Psoas muscle (tissue), 8 donors: Measurements from ENCODE around the gene CRYGB. TPM values are rescaled to one million over a fixed set of nuclear protein-coding genes. Genes with fewer than 3 reads are reported as not detected.

Experiments
- ATAC-seq, 4 donors: fragments of 200-7000 bp; cut with Tn5 transposase; one replicate each; pipeline ENCODE4 v1.9.1; 2020; ENCODE audit warnings: moderate library complexity in 3 of 4, mild to moderate bottlenecking in 2 of 4
- DNase-seq, 2 donors: peaks; one replicate each; pipeline ENCODE4 v3.0.0-alpha.2; 2020
- H3K27ac ChIP-seq: fragments of 200-600 bp; one replicate; pipeline ENCODE4 v1.8.0; 2022
- H3K27me3 ChIP-seq, 3 donors: fragments of 200-600 bp in 1 of 3; one replicate each; pipeline versions ENCODE4 v1.6.1 to v1.8.0; 2013 to 2022; ENCODE audit warnings: low read length in 2 of 3, mild to moderate bottlenecking in 2 of 3, moderate library complexity in 1 of 3; ENCODE audit not compliant: insufficient read depth in 3 of 3
- H3K36me3 ChIP-seq, 2 donors: fragments of 200-600 bp in 1 of 2; one replicate each; pipeline versions ENCODE4 v1.6.1 to v1.8.0; 2013 to 2022; ENCODE audit warnings: low read depth in 1 of 2, mild to moderate bottlenecking in 1 of 2, moderate library complexity in 1 of 2; ENCODE audit not compliant: insufficient read depth in 1 of 2
- H3K4me1 ChIP-seq: fragments of 200-600 bp; one replicate; pipeline ENCODE4 v1.8.0; 2022
- H3K4me3 ChIP-seq: fragments of 200-600 bp; one replicate; pipeline ENCODE4 v1.8.0; 2022; ENCODE audit warnings: mild to moderate bottlenecking
- H3K9me3 ChIP-seq: fragments of 200-600 bp; one replicate; pipeline ENCODE4 v1.8.0; 2022
- CTCF ChIP-seq: fragments of 200-600 bp; IDR thresholded peaks from one replicate; pipeline ENCODE4 v1.8.0; 2022; ENCODE audit warnings: antibody characterized with exemption
- WGBS, 3 donors: extraction: QIAGEN DNeasy Blood & Tissue Kit; methylation state at CpG; one replicate each; pipeline versions ENCODE4 v1.1.6 to v1.1.7; 2013; 5-methylcytosine and 5-hydroxymethylcytosine counted together
- intact Hi-C, 2 donors: fragments of 100-400 bp; cut with DNase I; formaldehyde crosslinking; loops; one replicate each; pipeline versions ENCODE4 v1.11.0 to v1.14.2; 2022
- polyA plus RNA-seq, 3 donors: library from polyadenylated mRNA; stranded (reverse); fragments of 200-250 nt; gene quantifications; one replicate each; pipeline ENCODE4 v1.2.3, GENCODE V29; 2013
- total RNA-seq, 4 donors: library from RNA; stranded (reverse); fragmentation: NEBNext Ultra II Directional in 2 of 4; extraction: Animal tissue kit (Norgen Biotek cat#: 25700) in 2 of 4; gene quantifications; one replicate each; pipeline versions ENCODE4 v1.2.1 to v1.2.4, GENCODE V29; 2021 to 2023
- donor health status: healthy with polysubstance abuse.
- donor health status: DM: no; HTN: no; CAD: no; lungs with moderate emphysema.
- donor health status: Bipolar disorder and iron deficiency.
- donor health status: healthy.
- donor health status: DM: yes; HTN: yes; CAD: no.
- donor health status: DM: no; HTN: no; CAD: no.
- donor health status: DM: no; HTN: no; CAD: no.
- donor health status: DM: yes; HTN: yes; CAD: no.

The CRYGB gene
- total and polyA plus RNA-seq, 7 donors = not detected

- no peak for TF ChIP-seq CTCF
- no peak for DNase-seq
- Histone ChIP-seq H3K36me3 (no peaks in the 10 kb centered on the region), H3K4me3 (no peak overlapping the region), H3K4me1 (no peaks in the 10 kb centered on the region), H3K27ac (no peak overlapping the region), H3K27me3 (no peaks in the 10 kb centered on the region), H3K9me3 (no peaks in the 10 kb centered on the region)
- WGBS, 3 donors = 34 to 37% (median 36%) methylated on average over 8 of the region's 8 CpGs
- intact Hi-C loops = no loop called here
- ATAC-seq = no peak
Observed at GRCh38 chr2:208134928-208135586, 10.9 kb downstream of the CRYGB start.

GRCh38 chr2:208130712-208131110 is 15.2 kb downstream of the CRYGB start:
- intact Hi-C loops = no loop called here
- ATAC-seq = no peak
- no peaks in the 10 kb centered on the region for H3K4me1 ChIP-seq
- 65 to 69% (median 66%) methylated on average over 6 of the region's 6 CpGs for WGBS, 3 donors
- no peak for DNase-seq
- no peaks in the 10 kb centered on the region for H3K36me3 ChIP-seq
- no peak overlapping the region for H3K27ac ChIP-seq
- H3K4me3 ChIP-seq = no peak overlapping the region
- no peaks in the 10 kb centered on the region for H3K9me3 ChIP-seq
- H3K27me3 ChIP-seq = peaks cover 0 to 15% (median 0%) of the 10 kb centered on the region in 3 donors
- no peak for TF ChIP-seq CTCF

- Histone ChIP-seq H3K27ac (no peak within 1 kb of the TSS), H3K36me3 (no peaks in the 10 kb centered on the region), H3K4me3 (no peak within 1 kb of the TSS), H3K9me3 (no peaks in the 10 kb centered on the region), H3K4me1 (no peaks in the 10 kb centered on the region), H3K27me3 (peaks cover 0 to 22% (median 0%) of the 10 kb centered on the region in 3 donors)
- 68 to 69% (median 68%) methylated on average over 19 of the region's 19 CpGs for WGBS, 3 donors
- ATAC-seq (no peak), DNase-seq (no peak)
- intact Hi-C loops = no loop called here
- TF ChIP-seq CTCF = no peak
Observed at GRCh38 chr2:208129744-208130711, 15.9 kb downstream of the CRYGB start, which contains the start of gene CRYGC. Gene CRYGC, minus strand, starts transcription at chr2:208129828. Its CDS starts 36 bp downstream, at chr2:208129792.

GRCh38 chr2:208128136-208128535 is 17.8 kb downstream of the CRYGB start:
- no peaks in the 10 kb centered on the region for H3K36me3 ChIP-seq
- WGBS, 3 donors = 89 to 92% (median 90%) methylated on average over 12 of the region's 12 CpGs
- no peak for DNase-seq
- intact Hi-C loops = no loop called here
- peaks cover 0 to 29% (median 0%) of the 10 kb centered on the region in 3 donors for H3K27me3 ChIP-seq
- no peak for ATAC-seq
- no peaks in the 10 kb centered on the region for H3K4me1 ChIP-seq
- H3K4me3 ChIP-seq = no peak overlapping the region
- H3K27ac ChIP-seq = no peak overlapping the region
- TF ChIP-seq CTCF = no peak
- H3K9me3 ChIP-seq = no peaks in the 10 kb centered on the region
